Ovary (tissue), 3 donors: ENCODE results near the gene CCDC194.

ENCODE experiments used
- POLR2A ChIP-seq: fragments of 450-650 bp; IDR thresholded peaks from one replicate; pipeline ENCODE4 v1.6.1; 2017; ENCODE audit warnings: antibody characterized with exemption, mild to moderate bottlenecking, moderate library complexity
- TF ChIP-seq, protein P1 (sequence below), 3 donors: fragments of 450-650 bp in 2 of 3; fragments of 200-600 bp in 1 of 3; IDR thresholded peaks; one replicate each; pipeline versions ENCODE4 v1.5.1 to v1.8.0; 2016 to 2022; ENCODE audit warnings: antibody characterized with exemption in 3 of 3, mild to moderate bottlenecking in 1 of 3
- donor health status: DM: no; HTN: no; CAD: no.

DNA sequence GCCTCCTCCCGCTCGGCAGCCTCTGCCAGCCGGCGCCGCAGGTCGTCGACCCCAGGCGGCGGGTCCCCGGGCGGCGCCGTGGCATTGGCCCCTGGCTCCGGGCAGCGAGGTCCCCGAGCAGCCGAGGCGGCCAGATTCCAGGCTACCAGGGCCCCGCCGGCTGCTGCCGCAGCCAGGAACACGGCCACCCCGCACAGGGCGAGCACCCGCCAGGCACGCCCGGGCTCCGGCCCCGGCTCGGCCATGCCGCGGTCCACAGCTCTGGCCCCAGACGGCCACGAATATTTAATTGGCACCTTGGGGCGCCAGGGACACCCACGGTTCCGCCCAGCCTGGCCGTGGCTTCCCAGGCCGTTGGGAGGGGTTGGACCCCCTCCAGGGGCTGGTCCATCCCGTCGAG lies at the start of gene CCDC194:
- TF ChIP-seq, protein P1, sequence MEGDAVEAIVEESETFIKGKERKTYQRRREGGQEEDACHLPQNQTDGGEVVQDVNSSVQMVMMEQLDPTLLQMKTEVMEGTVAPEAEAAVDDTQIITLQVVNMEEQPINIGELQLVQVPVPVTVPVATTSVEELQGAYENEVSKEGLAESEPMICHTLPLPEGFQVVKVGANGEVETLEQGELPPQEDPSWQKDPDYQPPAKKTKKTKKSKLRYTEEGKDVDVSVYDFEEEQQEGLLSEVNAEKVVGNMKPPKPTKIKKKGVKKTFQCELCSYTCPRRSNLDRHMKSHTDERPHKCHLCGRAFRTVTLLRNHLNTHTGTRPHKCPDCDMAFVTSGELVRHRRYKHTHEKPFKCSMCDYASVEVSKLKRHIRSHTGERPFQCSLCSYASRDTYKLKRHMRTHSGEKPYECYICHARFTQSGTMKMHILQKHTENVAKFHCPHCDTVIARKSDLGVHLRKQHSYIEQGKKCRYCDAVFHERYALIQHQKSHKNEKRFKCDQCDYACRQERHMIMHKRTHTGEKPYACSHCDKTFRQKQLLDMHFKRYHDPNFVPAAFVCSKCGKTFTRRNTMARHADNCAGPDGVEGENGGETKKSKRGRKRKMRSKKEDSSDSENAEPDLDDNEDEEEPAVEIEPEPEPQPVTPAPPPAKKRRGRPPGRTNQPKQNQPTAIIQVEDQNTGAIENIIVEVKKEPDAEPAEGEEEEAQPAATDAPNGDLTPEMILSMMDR (IDR thresholded peaks at IDR 0.05), result no peak
- TF ChIP-seq POLR2A, result peak; percentile 17
